ENCODE measurements around the gene DBN1. TPM values are rescaled to one million over a fixed set of nuclear protein-coding genes. Genes with fewer than 3 reads are reported as not detected.

The DBN1 gene
- total and polyA plus RNA-seq, 9 of the 15 experiments (the other 6 are each of a cell fraction or from before 2014, with no cell fraction given): 0.25 to 87.2 (median 27.9) TPM

- TF ChIP-seq PRDM10 (IDR thresholded peaks at IDR 0.05; ENCODE audit: partially characterized antibody) (peak; percentile 80), HDGF (IDR thresholded peaks at IDR 0.05) (peak; percentile 97), E2F6 (IDR thresholded peaks at IDR 0.05; ENCODE audit: borderline replicate concordance in 1 of 2, extremely low read depth in 1 of 2, insufficient read depth in 1 of 2, insufficient read length in 1 of 2, low read depth in 1 of 2, low read length in 1 of 2, poor library complexity in 1 of 2, severe bottlenecking in 1 of 2) (peak in 1 of 2 experiments; percentile 16), PBX2 (CRISPR knock-in tag; IDR thresholded peaks at IDR 0.05; ENCODE audit: low read depth) (no peak), PBX2 (tag; conservative IDR thresholded peaks at IDR 0.05; ENCODE audit: low read depth) (no peak), CBX1 (IDR thresholded peaks at IDR 0.05; ENCODE audit: low read depth) (peak; percentile 98), RAD21 (CRISPR knock-in tag; conservative IDR thresholded peaks at IDR 0.05 in 1 of 2, IDR thresholded peaks at IDR 0.05 in 1 of 2) (0 out of 4 replicates have a peak, but pooled peaks of 1 of the 2 experiments have one; percentile 2), PPARD (CRISPR knock-in tag; IDR thresholded peaks at IDR 0.05) (no peak), PHF8 (IDR thresholded peaks at IDR 0.05; ENCODE audit: borderline replicate concordance, low read length) (peak; percentile 64; the same call in 1 of the 2 replicates), ESRRA (IDR thresholded peaks at IDR 0.05; ENCODE audit: borderline replicate concordance, low read depth) (0 out of 2 replicates have a peak, but pooled peaks have one; percentile 83), ZBED1 (IDR thresholded peaks at IDR 0.05) (peak; percentile 30; the same call in 1 of the 2 replicates), KDM2B (CRISPR knock-in tag; IDR thresholded peaks at IDR 0.05) (peak; percentile 77; the same call in 1 of the 2 replicates), SMARCB1 (IDR thresholded peaks at IDR 0.05; ENCODE audit: insufficient read length, low read depth) (no peak)
Measured at GRCh38 chr5:177497292-177498012, 24.0 kb upstream of the DBN1 start, which contains the start of gene PDLIM7 (continued).

Measured in K562 (cell line).